NCI-H2196 (cell line): Measurements from ENCODE around the gene DHRS3.
"Not testable (repeated sequence)": the region's sequence is repeated elsewhere in the genome, so short reads cannot be mapped to it uniquely, and the experiment has no call there.

Experiments used
- DNase-seq: peaks from one replicate; lab custom pipeline; 2025; ENCODE audit not compliant: unreplicated experiment; lab: John Stamatoyannopoulos, UW

Gene DHRS3

DNA sequence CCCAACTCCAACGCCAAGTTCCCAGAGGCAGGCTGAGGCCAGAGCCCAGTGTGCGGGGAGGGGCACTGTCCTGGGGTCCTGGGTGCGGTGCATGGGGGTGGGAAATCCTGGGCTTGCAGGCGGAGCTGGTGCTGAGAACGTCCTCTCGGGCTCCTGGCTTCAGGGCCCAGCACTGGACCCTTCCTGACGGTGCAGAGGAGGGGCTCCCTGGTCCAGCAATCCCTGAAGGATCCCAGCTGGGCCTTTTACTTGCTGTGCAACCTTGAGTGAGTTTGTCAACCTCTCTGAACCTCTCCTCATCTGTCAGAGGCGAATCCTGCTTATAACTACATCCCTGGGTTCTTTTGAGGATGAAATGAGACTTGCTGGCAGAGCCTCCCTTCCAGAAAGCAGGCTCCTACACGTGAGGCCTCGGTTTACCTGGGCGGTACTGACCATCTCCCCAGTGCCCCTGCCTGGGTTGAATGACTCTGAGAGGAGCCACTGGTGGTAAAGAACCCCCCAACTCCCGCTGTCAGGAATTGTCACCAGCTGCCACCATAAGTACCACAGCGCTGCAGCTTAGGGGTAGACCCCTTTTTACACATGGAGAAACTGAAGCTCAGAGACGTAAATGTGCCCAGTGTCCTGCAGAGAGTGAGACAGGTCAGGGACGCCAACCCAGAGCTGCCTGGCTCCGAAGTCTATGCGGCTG, 77.3 kb downstream of the DHRS3 start:
- no peak for DNase-seq

DNA sequence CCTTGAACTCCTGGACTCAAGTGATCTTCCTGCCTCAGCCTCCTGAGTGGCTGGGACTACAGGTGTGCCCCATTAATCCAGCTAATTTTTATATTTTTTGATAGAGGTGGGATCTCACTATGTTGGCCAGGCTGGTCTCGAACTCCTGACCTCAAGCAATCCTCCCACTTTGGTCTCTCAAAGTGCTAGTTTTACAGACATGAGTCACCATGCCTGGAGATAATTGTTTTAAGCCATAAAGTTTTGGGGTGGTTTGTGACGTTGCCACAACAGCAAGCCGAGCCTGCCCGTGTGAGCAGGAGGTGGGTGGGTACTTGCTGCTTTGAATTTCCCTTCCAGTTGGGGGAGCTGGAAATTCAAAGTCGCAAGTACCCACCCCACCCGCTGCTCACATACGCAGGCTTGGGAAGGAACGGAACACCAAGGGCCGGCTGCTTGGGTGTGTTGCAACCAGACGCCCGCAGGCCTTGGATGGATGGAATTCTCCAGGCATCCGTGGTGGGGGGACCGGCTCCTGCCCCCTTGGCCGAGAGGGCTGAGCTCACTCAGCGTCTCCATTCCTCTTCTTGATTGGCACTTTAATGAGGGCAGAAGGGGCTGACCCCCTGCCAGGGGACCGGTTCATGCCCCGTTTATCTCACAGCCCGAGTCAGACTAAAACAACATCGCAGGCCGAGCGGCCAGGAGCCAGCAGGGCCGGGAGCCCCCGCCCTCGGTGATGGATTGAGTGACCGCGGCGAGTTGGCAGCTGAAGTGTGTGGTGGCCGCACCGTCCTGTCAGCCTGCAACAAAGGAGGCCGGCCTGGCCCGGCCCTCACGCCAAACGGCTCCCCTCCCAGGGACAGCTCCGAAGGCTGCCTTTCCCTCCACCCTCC, 78.1 kb downstream of the DHRS3 start:
- DNase-seq, result no peak

DNA sequence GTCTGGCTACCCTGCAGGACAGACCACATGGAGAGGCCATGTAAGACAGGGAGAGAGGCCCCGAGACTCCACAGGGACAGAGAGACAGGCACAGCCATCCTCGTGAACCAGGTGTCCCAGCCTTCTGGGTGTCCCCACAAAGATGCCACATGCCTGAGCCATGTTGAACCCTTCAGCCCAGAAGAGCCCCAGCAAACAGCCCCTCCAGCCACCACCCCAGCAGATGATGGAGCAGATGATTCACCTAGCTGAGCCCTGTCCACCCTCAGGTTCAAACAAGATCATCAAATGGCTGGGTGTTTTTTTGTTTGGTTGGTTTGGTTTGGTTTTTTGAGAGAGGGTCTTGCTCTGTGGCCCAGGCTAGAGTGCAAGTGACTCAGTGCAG, 78.7 kb downstream of the DHRS3 start:
- DNase-seq, result no peak

DNA sequence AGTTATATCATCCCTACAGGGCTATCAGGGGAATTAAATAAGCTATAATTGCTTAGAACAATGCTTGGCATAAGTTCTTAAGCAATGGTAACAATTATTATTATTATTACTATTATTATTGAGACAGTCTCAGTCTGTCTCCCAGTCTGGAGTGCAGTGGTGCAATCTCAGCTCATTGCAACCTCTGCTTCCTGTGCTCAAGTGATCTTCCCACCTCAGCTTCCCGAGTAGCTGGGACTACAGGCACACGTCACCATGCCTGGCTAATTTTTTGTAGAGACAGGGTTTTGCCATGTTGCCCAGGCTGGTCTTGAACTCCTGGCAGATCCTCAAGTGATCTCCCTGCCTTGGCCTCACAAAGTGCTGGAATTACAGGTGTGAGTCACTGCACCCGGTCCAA, 79.5 kb downstream of the DHRS3 start:
- not testable (repeated sequence) for DNase-seq

DNA sequence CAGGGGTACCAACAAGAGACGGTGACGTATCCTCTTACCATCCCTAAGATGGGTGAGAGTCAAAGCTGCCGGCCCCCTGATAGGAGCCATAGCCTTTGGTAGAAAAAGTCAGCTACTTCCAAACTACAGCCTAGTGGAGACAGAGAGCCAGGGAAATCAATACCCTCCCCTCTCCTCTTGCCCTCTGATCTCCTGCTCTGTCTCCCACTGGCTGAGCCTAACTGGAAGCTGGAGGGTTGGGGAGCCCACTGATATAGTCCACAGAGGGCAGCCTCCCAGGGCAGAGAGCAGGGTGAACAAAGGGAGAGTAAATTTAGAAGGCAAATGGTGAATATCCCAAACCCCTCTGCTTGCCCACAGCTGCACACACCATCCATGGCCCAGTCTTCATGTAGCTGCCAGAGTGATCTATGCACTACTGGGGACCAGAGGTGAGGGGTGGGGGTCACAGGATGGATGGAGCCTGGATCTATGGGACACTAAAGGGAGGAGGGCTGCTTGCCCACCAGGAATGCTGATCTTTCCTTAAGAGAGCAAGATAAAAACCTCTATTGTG, 80.0 kb downstream of the DHRS3 start:
- no peak for DNase-seq

DNA sequence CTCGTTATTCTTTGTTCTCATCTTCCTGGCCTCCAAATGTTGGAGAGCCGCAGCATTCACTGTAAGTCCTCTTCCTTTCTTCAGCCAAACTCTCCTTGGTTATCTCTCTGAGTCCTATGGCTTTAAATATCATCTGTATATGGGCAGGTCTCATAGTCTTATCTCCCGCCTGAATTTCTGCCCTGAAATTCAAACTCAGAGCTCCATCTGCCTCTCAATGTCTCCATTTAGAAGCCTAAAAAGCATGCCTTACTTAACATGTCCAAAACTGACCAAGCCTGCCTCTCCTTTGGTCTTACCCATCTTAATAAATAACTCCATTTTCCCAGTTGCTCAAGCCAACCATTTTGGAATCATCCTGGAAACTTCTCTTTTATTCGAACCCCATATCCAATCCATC, 80.7 kb downstream of the DHRS3 start:
- DNase-seq, result no peak

DNA sequence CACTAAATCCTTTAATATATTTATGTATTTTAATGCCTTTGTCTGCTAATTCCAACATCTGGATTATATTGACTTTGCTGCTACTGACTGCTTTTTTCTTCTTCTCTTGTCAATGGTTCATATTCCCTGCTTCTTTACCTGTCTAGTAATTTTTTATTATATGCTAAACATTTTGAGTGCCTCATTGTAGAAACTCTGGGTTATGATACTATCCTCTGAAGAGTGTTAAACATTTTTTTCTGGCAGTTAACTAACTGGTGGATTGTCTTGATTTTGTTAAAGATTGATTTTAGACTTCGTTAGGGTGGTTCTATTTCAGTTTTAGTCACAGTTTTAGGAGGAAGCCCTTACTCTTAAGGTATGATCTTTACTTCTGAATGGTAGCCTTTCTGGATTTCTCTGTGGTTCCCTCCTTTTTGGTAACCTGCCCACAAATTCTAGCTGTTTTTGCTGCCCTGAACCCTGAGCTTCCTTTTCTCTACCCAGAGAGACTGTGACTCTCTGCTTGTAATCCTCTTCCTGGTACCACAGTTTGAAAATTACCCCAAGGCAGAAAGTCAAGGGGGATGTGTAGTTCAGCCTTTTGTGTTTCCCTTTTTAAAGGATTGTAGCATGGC, 81.9 kb downstream of the DHRS3 start:
- DNase-seq, result no peak

DNA sequence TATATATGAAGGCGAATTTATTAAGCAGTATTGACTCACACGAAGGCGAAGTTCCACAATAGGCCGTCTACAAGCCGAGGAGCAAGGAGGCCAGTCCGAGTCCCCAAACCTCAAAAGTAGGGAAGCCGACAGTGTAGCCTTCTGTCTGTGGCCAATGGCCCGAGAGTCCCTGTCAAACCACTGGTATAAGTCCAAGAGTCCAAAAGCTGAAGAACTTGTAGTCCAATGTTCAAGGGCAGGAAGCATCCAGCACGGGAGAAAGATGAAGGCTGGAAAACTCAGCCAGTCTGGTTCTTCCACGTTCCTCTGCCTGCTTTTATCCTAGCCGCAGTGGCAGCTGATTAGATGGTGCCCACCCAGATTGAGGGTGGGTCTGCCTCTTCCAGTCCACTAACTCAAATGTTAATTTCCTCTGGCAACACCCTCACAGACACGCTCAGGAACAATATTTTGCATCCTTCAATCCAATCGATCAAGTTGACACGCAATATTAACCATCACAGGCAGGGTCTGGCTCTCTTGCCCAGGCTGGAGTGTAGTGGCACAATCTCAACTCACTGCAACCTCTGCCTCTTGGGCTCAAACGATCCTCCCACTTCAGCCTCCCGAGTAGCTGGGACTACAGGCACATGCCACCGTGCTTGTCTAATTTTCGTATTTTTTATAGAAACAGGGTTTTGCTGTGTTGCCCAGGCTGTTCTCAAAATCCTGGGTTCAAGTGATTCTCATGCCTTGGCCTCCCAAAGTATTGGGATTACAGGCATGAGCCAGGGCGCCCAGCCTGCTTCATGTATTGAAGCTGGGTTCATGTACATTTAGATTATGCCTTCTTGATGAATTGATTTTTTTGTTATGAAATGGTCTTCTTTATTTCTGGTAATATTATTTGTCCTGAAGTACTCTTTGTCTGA, 85.3 kb downstream of the DHRS3 start:
- no peak for DNase-seq

DNA sequence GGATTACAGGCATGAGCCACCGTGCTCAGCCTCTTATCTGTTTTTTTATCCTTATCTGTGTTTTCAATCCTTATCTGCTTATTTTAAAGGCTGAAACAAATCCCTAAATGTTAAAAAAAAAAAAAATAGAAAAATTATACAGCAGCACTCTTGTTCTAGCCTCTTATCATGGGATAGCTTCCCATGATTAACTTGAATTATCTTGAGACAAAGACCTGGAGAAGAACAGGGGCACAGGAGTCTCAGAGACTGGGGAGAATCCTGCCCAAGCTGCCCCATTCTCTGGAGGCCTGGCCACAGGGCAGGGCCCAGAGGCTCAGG, 86.9 kb downstream of the DHRS3 start:
- DNase-seq, result no peak

DNA sequence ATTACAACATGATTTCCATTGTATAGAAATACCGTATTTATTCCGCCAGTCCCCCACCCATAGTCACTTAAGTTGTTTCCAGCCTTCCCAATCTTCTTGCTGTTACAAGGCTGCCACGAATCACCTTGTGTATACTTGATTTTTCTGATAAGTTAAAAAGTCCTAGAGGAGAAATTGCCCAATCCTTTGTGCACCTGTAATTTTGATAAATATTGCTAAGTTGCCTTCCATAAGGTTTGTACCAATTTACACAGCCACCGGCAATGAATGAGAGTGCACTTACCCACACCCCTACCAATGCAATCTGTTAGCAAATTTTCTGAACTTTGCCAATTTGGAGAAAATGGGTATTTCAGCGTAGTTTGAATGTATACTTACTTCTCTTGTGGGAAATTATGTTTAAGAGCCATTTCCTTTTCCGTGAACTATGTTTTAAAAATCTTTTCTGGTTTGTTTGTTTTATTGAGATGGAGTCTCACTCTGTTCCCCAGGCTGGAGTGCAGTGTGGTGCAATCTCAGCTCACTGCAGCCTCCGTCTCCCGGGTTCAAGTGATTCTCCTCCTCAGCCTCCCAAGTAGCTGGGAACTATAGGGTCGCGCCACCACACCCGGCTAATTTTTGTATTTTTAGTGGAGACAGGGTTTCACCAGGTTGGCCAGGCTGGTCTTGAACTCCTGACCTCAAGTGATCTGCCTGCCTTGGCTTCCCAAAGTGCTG, 87.4 kb downstream of the DHRS3 start:
- DNase-seq, result no peak

DNA sequence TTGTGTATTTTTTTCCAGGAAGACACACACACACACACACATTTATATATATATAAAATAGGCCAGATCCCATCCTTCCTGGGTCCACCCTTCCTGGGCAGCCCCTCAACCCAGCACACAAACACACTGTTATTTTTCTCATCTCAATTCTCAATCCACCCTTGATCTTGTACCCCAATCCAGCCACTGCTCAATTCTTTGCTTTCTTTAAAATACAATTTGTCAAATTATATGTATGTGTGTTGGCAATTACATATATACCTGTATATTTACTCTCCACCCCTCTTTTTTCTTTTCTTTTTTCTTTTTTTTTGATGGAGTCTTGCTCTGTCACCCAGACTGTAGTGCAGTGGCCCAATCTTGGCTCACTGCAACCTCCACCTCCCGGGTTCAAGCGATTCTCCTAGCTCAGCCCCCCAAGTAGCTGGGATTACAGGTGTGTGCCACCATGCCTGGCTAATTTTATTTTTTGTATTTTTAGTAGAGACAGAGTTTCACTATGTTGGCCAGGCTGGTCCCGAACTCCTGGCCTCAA, 88.3 kb downstream of the DHRS3 start:
- DNase-seq, result no peak

DNA sequence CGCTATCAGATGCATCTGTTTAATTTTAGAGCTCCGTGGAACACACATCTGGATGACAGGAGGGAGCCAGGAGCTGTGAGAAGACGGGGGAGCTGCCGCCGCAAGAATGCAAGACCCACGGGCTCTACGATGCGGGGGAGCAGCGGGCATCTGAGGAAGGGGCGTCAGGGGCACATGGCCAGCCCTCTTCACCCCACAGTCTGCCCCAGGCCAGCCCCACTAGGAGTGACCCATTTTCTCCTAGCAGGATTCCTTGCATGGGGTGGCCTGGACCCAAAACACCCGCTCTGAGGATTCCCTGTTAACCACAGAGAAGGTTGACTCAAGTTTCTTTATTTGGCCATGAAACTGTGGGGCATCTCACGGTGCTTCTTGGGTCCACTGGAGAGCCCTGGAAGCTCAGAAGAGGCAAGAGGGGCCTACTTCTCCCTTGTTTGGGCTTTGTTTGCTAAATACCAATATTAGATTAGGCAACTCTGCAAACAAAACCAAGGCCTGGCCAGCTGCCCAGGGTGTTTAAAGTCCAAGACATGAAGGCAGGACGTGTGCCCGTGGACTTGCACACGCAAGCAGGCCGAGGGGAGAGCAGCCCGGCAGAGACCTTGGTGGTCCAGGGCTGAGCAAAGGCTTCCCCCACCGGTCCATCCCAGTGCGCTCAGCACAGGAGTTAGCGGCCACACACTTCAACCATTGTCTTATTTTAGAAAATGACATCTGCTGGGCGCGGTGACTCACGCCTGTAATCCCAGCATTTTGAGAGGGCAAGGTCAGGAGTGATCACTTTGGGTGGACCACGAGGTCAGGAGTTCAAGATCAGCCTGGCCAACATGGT, 89.8 kb downstream of the DHRS3 start:
- peak; percentile 59 for DNase-seq

DNA sequence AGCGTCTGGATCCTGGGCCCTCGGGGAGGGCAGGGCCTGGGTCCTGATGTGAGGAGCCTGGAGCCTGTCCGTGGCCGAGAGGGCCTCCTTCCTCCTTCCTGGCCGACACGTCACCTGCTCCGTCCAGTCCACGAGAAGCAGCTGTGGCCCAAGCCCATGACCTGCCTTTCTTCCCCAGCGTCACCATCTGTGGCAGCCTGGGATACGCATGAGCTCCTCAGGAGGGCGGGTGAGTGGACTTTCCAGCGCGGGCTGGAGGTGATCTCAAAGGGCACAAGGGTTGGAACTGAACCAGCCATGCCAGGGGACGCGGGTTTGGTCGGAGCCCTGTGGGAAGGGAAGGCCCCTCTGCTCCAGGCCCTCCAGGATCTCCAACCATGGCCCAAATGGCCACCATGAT, 90.4 kb downstream of the DHRS3 start:
- DNase-seq, result no peak

DNA sequence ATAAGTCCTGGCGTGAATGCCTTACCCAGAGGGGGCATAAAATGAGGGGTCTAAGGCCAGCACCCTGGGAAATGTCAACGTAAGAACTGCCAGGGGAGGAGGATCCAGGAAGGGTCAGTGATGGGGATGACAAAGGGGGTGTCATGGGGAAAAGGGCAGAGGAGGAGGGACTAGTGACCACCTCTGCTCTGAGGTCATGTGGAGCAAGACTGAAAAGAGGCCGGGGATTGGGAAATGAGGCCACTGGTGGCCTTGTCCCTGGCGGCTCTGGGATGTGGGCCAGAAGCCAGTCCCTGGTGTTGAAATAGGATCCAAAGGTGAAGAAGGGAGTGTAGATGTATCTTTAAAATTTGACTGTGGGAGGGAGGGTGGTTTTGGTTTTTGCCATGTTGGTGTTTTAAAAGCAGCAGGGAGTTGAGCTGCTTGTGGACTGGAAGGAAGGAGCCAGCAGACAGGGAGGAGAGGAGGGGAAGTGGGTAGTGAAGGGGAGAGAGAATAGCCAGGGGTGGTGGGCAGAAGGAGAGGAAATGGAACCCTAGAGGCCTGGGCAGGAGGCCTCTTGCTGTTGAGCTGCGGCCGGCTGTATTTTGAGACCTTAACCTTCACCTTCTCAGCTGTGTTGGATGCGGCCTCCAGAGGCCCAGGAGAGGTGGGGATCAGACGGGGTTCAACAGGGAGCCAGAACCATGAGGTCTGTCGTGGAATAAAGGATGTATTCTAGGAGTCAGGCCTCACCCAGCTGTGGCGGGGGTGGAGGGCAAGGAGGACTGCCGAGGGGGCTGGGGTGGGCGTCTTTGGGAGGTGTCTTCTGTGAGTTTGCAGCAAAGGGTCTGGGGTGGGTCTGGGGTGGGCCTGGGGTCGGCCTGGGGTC, 92.5 kb downstream of the DHRS3 start:
- DNase-seq, result peak; percentile 7

DNA sequence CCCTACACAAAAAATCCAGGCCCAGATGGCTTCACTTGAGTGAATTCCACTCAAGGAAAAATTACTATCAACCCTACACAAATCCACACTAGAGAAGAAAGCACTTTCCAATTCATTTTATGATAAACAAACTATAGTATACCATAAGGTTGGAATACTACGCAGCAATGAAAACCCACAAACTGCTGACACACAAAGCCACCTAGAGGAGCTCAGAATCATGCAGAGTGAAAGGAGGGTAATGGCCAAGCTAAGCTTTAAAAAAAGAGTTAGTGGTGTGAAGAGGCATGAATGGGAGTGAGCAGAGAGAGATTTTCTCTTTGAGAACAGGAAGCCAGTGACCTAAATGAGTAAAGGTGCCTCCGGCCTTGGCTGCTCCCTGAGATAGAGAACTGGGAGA, 93.7 kb downstream of the DHRS3 start:
- no peak for DNase-seq

DNA sequence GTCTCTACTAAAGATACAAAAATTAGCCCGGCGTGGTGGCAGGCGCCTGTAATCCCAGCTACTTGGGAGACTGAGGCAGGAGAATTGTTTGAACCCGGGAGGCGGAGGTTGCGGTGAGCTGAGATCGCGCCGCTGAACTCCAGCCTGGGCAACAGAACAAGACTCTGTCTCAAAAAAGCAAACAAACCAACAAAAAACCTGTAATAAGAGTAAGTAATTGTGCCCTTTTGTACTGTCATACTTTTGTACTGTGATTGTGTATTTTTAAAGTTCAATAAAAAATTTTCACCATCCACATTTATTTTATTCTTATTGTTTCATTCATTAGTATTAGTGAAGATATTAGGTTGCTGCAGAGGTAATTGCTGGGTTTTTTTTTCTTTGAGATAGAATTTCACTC, 95.2 kb downstream of the DHRS3 start:
- not testable (repeated sequence) for DNase-seq

DNA sequence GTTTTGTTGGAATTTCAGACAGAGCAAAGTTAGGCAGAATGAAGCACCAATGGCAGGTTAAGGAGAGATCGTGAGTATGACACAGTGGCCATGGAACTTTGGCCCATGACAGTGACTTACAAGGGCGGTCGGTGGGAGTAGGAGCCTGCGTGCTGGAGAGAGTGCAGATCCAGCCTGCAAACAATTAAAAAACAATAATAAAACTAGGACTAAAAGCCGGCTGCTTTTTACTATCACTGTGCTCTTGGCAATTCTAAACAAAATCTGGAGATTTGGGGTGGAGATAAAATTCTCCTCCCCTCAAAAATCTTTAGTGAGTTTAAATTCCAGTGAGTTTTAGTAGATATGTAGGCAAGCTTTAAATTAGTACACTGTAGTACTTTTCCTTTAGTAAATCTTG, 96.9 kb downstream of the DHRS3 start:
- DNase-seq, result no peak

DNA sequence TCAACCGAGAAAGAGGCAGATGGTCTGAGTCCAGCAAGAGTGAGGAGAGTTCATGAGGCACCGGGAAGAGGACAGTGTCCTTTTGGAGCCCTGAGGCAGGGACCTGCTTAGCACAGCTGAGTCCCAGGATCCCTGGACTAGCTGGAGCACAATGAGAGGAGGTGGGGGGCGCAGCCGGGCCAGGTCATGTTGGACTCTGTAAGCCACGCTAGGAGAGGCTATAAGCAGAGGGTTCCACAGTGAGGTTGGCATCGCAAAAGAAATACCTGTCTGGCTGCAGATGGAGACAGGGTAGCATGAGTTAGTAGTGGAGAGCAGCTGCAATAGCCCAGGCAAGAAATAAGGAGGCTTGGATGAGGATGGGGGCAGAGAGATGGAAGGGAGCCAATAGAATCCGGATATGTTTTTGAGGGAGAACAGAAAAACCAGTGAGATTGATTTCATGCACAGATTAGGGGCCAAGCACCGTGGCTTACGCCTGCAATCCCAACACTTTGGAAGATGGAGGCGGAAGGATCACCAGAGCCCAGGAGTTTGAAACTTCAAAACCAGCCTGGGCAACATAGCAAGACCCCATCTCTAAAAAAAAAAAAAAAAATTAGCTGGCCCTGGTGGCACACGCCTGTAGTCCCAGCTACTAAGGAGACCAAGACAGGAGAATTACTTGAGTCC, 98.2 kb downstream of the DHRS3 start:
- DNase-seq, result no peak
